Measurements from ENCODE around the gene BICC1. TPM values are rescaled to one million over a fixed set of nuclear protein-coding genes. Genes with fewer than 3 reads are reported as not detected.
"Not testable (repeated sequence)": the region's sequence is repeated elsewhere in the genome, so short reads cannot be mapped to it uniquely, and the experiment has no call there.

BICC1 gene
- total and polyA plus RNA-seq, 2 donors (not counting 3 experiments of a cell fraction or from before 2014, with no cell fraction given): 0.06 to 0.29 TPM

DNA sequence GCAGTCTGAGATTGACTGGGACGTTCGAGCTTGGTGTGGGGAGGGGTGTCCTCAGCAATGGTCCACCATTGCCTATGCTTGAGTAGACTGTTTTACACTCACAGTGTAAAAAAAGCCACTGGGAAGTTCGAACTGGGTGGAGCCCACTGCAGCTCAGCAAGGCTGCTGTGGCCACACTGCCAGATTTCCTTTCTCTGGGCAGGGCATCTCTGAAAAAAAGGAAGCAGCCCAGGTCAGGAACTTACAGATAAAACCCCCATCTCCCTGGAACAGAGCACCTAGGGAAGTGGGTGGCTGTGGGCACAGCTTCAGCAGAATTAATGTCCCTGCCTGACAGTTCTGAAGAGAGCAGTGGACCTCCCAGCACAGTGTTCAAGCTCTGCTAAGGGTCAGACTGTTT, 80.3 kb downstream of the BICC1 start:
- intact Hi-C loops (cut with micrococcal nuclease) (no loop called here), dilution Hi-C loops (cut with MboI; ENCODE audit: extremely low pct_ligation_motif_present, low sequenced_read_pairs) (no loop called here)
- DNase-seq (ENCODE audit: low read depth, low spot score): no peak
- Histone ChIP-seq H3K27me3 (ENCODE audit: control insufficient read depth in 2 of 2, insufficient read depth in 2 of 2, low read length in 2 of 2) (no peaks in the 10 kb centered on the region), H3K4me3 (replicated peaks in 1 of 3; ENCODE audit: insufficient read depth in 1 of 3, low read depth in 1 of 3, low read length in 3 of 3) (no peak overlapping the region), H3K4me2 (ENCODE audit: insufficient read depth, low read length) (no peak overlapping the region), H3K9me1 (replicated peaks; ENCODE audit: control insufficient read depth, extremely low read depth, insufficient read depth, low read length) (no peaks in the 10 kb centered on the region), H3K36me3 (ENCODE audit: control insufficient read depth in 2 of 2, extremely low read depth in 1 of 2, insufficient read depth in 2 of 2, low read length in 2 of 2) (no peaks in the 10 kb centered on the region), H3K4me1 (ENCODE audit: control insufficient read depth, extremely low read depth, insufficient read depth, low read length) (no peaks in the 10 kb centered on the region), H3K79me2 (ENCODE audit: control insufficient read depth, insufficient read depth, low read length) (no peaks in the 10 kb centered on the region), H3K9ac (replicated peaks; ENCODE audit: extremely low read depth, insufficient read depth, low read length) (no peak overlapping the region), H2AFZ (ENCODE audit: low read depth, low read length) (no peak overlapping the region), H3K27ac (ENCODE audit: insufficient read depth, low read depth, low read length) (no peak overlapping the region), H3K9me3 (replicated peaks; ENCODE audit: control insufficient read depth, insufficient read depth, low read length) (no peaks in the 10 kb centered on the region), H4K20me1 (replicated peaks; ENCODE audit: control insufficient read depth, extremely low read depth, insufficient read depth, low read length) (no peaks in the 10 kb centered on the region)
- no peak for FAIRE-seq
- ChIA-PET CTCF (interaction anchor here (0.9 kb wide), 1 partner anchor 62 kb away, joined by 4 read pairs; no protein-coding TSS in a partner anchor), POLR2A (no interaction called here)
- BruUV-seq (replicated peaks): no TSS peak
- TF ChIP-seq JUN (IDR thresholded peaks at IDR 0.05; ENCODE audit: borderline replicate concordance, insufficient read depth, insufficient read length, low read depth): no peak
- no peak for TF ChIP-seq MYC (IDR thresholded peaks at IDR 0.05; ENCODE audit: low read depth, low read length)
- no peak for TF ChIP-seq CTCF (IDR thresholded peaks at IDR 0.05; ENCODE audit: extremely low read depth in 1 of 2, insufficient read depth in 1 of 2, low read depth in 1 of 2, low read length in 2 of 2)
- TF ChIP-seq MAX (IDR thresholded peaks at IDR 0.05; ENCODE audit: insufficient read depth, insufficient read length): no peak
- no peak for TF ChIP-seq POLR2A (IDR thresholded peaks at IDR 0.05; ENCODE audit: low read depth, low read length)
- TF ChIP-seq EZH2 (IDR thresholded peaks at IDR 0.05; ENCODE audit: borderline replicate concordance, low read depth, low read length, severe bottlenecking): no peak
- TF ChIP-seq POLR2AphosphoS5 (IDR thresholded peaks at IDR 0.05; ENCODE audit: insufficient read depth, low read depth, low read length): no peak
- no peak for TF ChIP-seq FOS (IDR thresholded peaks at IDR 0.05; ENCODE audit: borderline replicate concordance, insufficient read depth, low read length)
- no peak for TF ChIP-seq GATA2 (IDR thresholded peaks at IDR 0.05; ENCODE audit: insufficient read depth, insufficient read length, low read depth, low read length)

DNA sequence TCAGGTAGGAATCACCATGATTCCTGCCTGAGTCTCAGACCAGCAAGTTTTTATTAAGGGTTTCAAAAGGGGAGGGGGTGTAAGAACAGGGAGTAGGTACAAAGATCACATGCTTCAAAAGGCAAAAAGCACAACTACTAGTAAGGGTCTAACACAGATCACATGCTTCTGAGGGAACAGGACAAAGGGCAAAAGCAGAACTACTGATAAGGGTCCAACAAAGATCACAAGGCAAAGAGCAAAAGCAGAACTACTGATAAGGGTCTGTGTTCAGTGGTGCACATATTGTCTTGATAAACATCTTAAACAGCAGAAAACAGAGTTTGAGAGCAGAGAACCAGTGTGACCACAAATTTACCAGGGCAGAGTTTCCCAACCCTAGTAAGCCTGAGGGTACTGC, 84.5 kb downstream of the BICC1 start:
- H3K27me3 ChIP-seq (ENCODE audit: control insufficient read depth in 2 of 2, insufficient read depth in 2 of 2, low read length in 2 of 2); H3K4me3 ChIP-seq (replicated peaks in 1 of 3; ENCODE audit: insufficient read depth in 1 of 3, low read depth in 1 of 3, low read length in 3 of 3); H4K20me1 ChIP-seq (replicated peaks; ENCODE audit: control insufficient read depth, extremely low read depth, insufficient read depth, low read length); POLR2A ChIA-PET; CTCF ChIA-PET; DNase-seq (ENCODE audit: low read depth, low spot score); H3K9ac ChIP-seq (replicated peaks; ENCODE audit: extremely low read depth, insufficient read depth, low read length); H3K27ac ChIP-seq (ENCODE audit: insufficient read depth, low read depth, low read length); H2AFZ ChIP-seq (ENCODE audit: low read depth, low read length); H3K9me1 ChIP-seq (replicated peaks; ENCODE audit: control insufficient read depth, extremely low read depth, insufficient read depth, low read length); H3K9me3 ChIP-seq (replicated peaks; ENCODE audit: control insufficient read depth, insufficient read depth, low read length); H3K36me3 ChIP-seq (ENCODE audit: control insufficient read depth in 2 of 2, extremely low read depth in 1 of 2, insufficient read depth in 2 of 2, low read length in 2 of 2); H3K4me1 ChIP-seq (ENCODE audit: control insufficient read depth, extremely low read depth, insufficient read depth, low read length); H3K4me2 ChIP-seq (ENCODE audit: insufficient read depth, low read length); intact Hi-C loops (cut with micrococcal nuclease); BruUV-seq (replicated peaks); dilution Hi-C loops (cut with MboI; ENCODE audit: extremely low pct_ligation_motif_present, low sequenced_read_pairs); FAIRE-seq; H3K79me2 ChIP-seq (ENCODE audit: control insufficient read depth, insufficient read depth, low read length): not testable (repeated sequence)
